OCI-LY3 (cell line): Measurements from ENCODE around the gene SLC6A13.

Source experiments
- H2AFZ ChIP-seq: fragments of 200-600, 300-600 bp; shearing (Covaris generic); 2 replicates; pipeline ENCODE4 v1.6.0; 2014; ENCODE audit warnings: antibody characterized with exemption, low read depth, low read length
- H3K27ac ChIP-seq: fragments of 200-600, 300-600 bp; sonication (generic); 2 replicates; pipeline ENCODE4 v1.5.1; 2014; ENCODE audit warnings: mild to moderate bottlenecking, low read length, moderate library complexity, mixed read lengths
- H3K27me3 ChIP-seq: fragments of 200-600, 300-600 bp; sonication (generic); 2 replicates; pipeline ENCODE4 v1.6.1; 2014; ENCODE audit warnings: low read depth, low read length, mixed read lengths
- H3K36me3 ChIP-seq: fragments of 200-600, 300-600 bp; sonication (generic); replicated peaks from 2 replicates; pipeline ENCODE3; 2014; ENCODE audit warnings: low read depth, low read length, mixed read lengths
- H3K4me1 ChIP-seq: fragments of 300-600, 200-600 bp; sonication (generic); 2 replicates; pipeline ENCODE4 v1.6.1; 2014; ENCODE audit warnings: low read length, mixed read lengths
- H3K4me2 ChIP-seq: fragments of 200-600, 300-600 bp; sonication (generic); 2 replicates; pipeline ENCODE4 v1.6.1; 2014; ENCODE audit warnings: low read length, mixed read lengths
- H3K4me3 ChIP-seq: fragments of 300-600, 200-600 bp; sonication (generic); 2 replicates; pipeline ENCODE4 v1.5.1; 2014; ENCODE audit warnings: antibody characterized with exemption, mild to moderate bottlenecking, low read length, moderate library complexity
- H3K79me2 ChIP-seq: fragments of 300-600, 200-600 bp; shearing (Covaris generic); 2 replicates; pipeline ENCODE4 v1.6.1; 2014; ENCODE audit warnings: mild to moderate bottlenecking, low read length, mixed read lengths
- H3K9ac ChIP-seq: fragments of 300-600, 200-600 bp; shearing (Covaris generic); 2 replicates; pipeline ENCODE4 v1.6.0; 2014; ENCODE audit warnings: mild to moderate bottlenecking, low read length, moderate library complexity
- H3K9me3 ChIP-seq: fragments of 200-600, 300-600 bp; shearing (Covaris generic); 2 replicates; pipeline ENCODE4 v1.6.1; 2014; ENCODE audit warnings: low read length, mixed read lengths; ENCODE audit not compliant: insufficient read depth
- H4K20me1 ChIP-seq: fragments of 200-600, 300-600 bp; sonication (generic); 2 replicates; pipeline ENCODE4 v1.6.1; 2016; ENCODE audit warnings: low read length, mixed read lengths; ENCODE audit not compliant: insufficient read depth
- EZH2phosphoT487 ChIP-seq: fragments of 200-600 bp; shearing (Covaris generic); IDR thresholded peaks from 2 replicates; pipeline ENCODE4 v1.6.1; 2018; ENCODE audit warnings: antibody characterized with exemption, mixed run types, low read depth
- TF ChIP-seq, protein P1 (sequence below): fragments of 200-600, 300-600 bp; sonication (generic); IDR thresholded peaks from 2 replicates; pipeline ENCODE4 v1.5.1; 2014; ENCODE audit warnings: antibody characterized with exemption, low read length, low read depth

Gene SLC6A13

DNA sequence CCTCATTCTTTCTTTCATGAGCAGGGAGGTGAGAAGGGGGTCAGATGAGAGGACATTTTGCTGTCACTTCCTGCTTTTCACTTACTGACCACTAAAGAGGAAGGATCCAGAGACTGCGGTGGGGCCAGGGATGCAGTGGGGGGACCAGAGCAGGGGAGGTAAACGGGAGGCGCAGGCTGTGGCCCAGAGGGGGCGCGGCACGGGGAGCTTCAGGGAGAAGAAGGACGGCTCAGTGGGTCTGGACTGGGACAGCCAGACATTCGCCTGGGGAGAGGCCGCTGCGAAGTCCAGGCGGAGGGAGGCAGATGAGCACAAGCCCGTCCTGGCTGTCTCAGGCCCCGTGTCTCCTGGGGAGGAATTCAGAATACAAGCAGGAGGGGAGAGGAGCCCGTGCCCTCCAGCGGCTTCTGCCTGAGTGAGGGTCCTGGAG, 89.9 kb downstream of the SLC6A13 start:
- no peak overlapping the region for H3K9ac ChIP-seq
- no peaks in the 10 kb centered on the region for H3K79me2 ChIP-seq
- no peaks in the 10 kb centered on the region for H4K20me1 ChIP-seq
- TF ChIP-seq, protein P1, sequence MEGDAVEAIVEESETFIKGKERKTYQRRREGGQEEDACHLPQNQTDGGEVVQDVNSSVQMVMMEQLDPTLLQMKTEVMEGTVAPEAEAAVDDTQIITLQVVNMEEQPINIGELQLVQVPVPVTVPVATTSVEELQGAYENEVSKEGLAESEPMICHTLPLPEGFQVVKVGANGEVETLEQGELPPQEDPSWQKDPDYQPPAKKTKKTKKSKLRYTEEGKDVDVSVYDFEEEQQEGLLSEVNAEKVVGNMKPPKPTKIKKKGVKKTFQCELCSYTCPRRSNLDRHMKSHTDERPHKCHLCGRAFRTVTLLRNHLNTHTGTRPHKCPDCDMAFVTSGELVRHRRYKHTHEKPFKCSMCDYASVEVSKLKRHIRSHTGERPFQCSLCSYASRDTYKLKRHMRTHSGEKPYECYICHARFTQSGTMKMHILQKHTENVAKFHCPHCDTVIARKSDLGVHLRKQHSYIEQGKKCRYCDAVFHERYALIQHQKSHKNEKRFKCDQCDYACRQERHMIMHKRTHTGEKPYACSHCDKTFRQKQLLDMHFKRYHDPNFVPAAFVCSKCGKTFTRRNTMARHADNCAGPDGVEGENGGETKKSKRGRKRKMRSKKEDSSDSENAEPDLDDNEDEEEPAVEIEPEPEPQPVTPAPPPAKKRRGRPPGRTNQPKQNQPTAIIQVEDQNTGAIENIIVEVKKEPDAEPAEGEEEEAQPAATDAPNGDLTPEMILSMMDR, result no peak
- TF ChIP-seq EZH2phosphoT487, result no peak
- H3K36me3 ChIP-seq, result no peaks in the 10 kb centered on the region
- H3K9me3 ChIP-seq, result no peaks in the 10 kb centered on the region
- no peak overlapping the region for H3K4me3 ChIP-seq
- no peak overlapping the region for H3K4me2 ChIP-seq
- H3K27me3 ChIP-seq, result no peaks in the 10 kb centered on the region
- H3K4me1 ChIP-seq, result no peaks in the 10 kb centered on the region
- H2AFZ ChIP-seq, result no peak overlapping the region
- H3K27ac ChIP-seq, result no peak overlapping the region

DNA sequence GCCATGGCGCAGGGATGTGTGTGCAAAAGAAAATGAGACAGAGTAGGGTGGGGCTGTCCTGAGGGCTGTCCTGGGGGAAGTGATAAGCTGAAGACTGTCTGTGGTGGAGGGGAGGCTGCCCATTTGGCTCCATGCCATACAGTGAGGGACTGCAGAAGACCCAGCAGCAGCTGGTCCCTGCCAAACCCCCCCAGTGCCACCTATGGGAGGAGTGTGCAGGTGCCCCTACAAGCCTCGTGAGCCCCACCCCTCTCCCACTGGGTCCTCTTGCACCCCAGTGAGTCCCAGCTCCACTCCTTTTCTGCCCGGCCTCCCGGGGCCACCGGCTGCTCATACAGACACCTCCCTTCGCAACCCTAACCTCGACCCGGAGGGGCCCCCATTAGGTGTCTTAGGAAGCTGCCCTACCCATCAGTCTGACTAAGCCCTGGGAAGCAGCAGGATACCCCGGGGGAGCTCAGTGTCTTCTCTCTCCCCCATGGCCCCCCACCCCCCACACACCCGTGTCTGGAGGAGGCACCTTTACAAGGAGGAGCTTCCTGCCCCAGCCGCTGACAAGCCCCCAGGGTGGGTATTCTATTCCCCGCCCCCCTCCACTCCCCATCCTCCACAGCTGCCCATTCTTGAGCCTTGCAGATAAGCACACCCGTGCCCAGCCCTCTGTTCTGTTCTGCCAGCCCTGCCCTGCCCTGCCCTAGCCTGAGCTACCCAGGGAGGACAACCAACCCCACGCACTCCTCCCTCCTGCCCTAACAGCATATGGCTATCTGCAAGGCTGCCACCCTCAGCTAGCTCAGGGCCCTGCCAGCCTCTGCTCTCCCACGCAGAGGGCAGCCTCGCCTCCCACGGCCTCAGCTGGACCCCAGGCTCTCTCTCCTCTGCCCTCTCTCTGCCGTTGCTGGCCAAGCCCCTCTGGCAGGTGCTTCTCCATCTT, 90.6 kb downstream of the SLC6A13 start:
- Histone ChIP-seq H3K27me3 (no peaks in the 10 kb centered on the region), H3K4me2 (no peak overlapping the region), H3K9me3 (no peaks in the 10 kb centered on the region), H3K36me3 (no peaks in the 10 kb centered on the region), H3K9ac (no peak overlapping the region), H4K20me1 (no peaks in the 10 kb centered on the region), H3K4me3 (no peak overlapping the region), H3K4me1 (no peaks in the 10 kb centered on the region), H3K79me2 (no peaks in the 10 kb centered on the region), H3K27ac (no peak overlapping the region), H2AFZ (no peak overlapping the region)
- TF ChIP-seq EZH2phosphoT487, result no peak
- TF ChIP-seq, protein P1, result no peak

DNA sequence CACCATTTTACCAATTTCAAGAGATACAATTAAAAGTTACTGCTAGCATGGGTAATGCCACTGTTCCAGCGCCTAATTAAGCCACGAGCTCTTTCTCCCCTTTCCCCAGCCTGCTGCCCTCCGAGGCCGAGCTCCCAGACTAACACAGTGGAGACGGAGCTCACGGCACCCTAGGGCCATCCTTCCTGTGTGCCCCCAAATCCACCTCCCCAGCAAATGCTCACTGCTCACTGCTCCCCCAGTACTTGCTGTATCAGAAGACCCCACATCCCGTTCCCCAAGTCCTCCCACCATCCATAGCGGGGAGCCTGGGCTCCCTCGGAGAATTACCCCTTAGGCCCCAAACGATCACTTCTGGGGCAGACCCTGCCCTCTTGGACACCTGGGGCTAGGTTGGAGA, 91.4 kb downstream of the SLC6A13 start:
- no peaks in the 10 kb centered on the region for H3K36me3 ChIP-seq
- H4K20me1 ChIP-seq, result no peaks in the 10 kb centered on the region
- no peak overlapping the region for H3K27ac ChIP-seq
- no peak overlapping the region for H3K4me2 ChIP-seq
- TF ChIP-seq, protein P1, result no peak
- TF ChIP-seq EZH2phosphoT487, result no peak
- no peaks in the 10 kb centered on the region for H3K79me2 ChIP-seq
- H3K4me1 ChIP-seq, result no peaks in the 10 kb centered on the region
- no peaks in the 10 kb centered on the region for H3K27me3 ChIP-seq
- no peak overlapping the region for H3K4me3 ChIP-seq
- no peak overlapping the region for H2AFZ ChIP-seq
- H3K9ac ChIP-seq, result no peak overlapping the region
- no peaks in the 10 kb centered on the region for H3K9me3 ChIP-seq
